ENCODE data around the gene GNAZ. TPM values are rescaled to one million over a fixed set of nuclear protein-coding genes. Genes with fewer than 3 reads are reported as not detected.

Gene GNAZ
- total RNA-seq, 1 experiment from 2014 or later: 5.0 TPM

DNA sequence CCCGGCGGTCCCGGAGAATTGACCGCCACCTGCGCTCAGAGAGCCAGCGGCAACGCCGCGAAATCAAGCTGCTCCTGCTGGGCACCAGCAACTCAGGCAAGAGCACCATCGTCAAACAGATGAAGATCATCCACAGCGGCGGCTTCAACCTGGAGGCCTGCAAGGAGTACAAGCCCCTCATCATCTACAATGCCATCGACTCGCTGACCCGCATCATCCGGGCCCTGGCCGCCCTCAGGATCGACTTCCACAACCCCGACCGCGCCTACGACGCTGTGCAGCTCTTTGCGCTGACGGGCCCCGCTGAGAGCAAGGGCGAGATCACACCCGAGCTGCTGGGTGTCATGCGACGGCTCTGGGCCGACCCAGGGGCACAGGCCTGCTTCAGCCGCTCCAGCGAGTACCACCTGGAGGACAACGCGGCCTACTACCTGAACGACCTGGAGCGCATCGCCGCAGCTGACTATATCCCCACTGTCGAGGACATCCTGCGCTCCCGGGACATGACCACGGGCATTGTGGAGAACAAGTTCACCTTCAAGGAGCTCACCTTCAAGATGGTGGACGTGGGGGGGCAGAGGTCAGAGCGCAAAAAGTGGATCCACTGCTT is 25.5 kb downstream of the GNAZ start:
- Mint-ChIP-seq H3K4me1 (peaks cover 0 to 9% of the 10 kb centered on the region in 2 experiments; a peak in 2 of 4 replicates), H3K4me3 (0 out of 5 replicates have a peak overlapping the region, but pooled peaks of 1 of the 2 experiments have one; percentile 20), H3K27me3 (ENCODE audit: low read depth) (peaks cover 2% of the 10 kb centered on the region), H3K9me3 (no peaks in the 10 kb centered on the region), H3K27ac (peak overlapping the region in 2 of 3 experiments; percentile 40 to 55; a peak in 1 of 7 replicates), H3K36me3 (ENCODE audit: insufficient read depth in 1 of 3, low read depth in 3 of 3) (peaks cover 0 to 13% (median 4%) of the 10 kb centered on the region in 3 experiments; a peak in 3 of 7 replicates)
- Histone ChIP-seq H3K18ac (ENCODE audit: insufficient read length, low read depth, low read length) (no peak overlapping the region), H3K56ac (ENCODE audit: insufficient read length, low read depth, low read length) (no peak overlapping the region), H2BK20ac (ENCODE audit: low read depth, low read length, poor library complexity, severe bottlenecking) (no peak overlapping the region), H3K23ac (ENCODE audit: insufficient read length, low read depth, low read length) (no peak overlapping the region), H3K9ac (ENCODE audit: extremely low read depth, insufficient read length, low read length) (no peak overlapping the region), H3K27me3 (ENCODE audit: insufficient read depth, low read length) (no peaks in the 10 kb centered on the region), H3K9me3 (ENCODE audit: control insufficient read depth, low read depth, low read length) (no peaks in the 10 kb centered on the region), H2BK15ac (ENCODE audit: low read depth, low read length) (no peak overlapping the region), H2BK12ac (ENCODE audit: insufficient read length, low read depth, low read length) (no peak overlapping the region), H3K23me2 (ENCODE audit: insufficient read length, low read depth, low read length, poor library complexity, severe bottlenecking) (no peaks in the 10 kb centered on the region), H2BK5ac (ENCODE audit: insufficient read length, low read length) (no peak overlapping the region), H4K20me1 (ENCODE audit: control insufficient read depth, insufficient read depth, insufficient read length) (peaks cover 3% of the 10 kb centered on the region), H2BK120ac (ENCODE audit: low read depth, low read length, poor library complexity, severe bottlenecking) (no peak overlapping the region), H2AFZ (ENCODE audit: low read length) (no peak overlapping the region), H3K4me1 (ENCODE audit: insufficient read depth, low read length) (no peaks in the 10 kb centered on the region), H3T11ph (ENCODE audit: low read length) (no peak overlapping the region), H3K14ac (ENCODE audit: insufficient read depth, low read length) (no peak overlapping the region), H4K8ac (replicated peaks; ENCODE audit: insufficient read length, low read depth, low read length) (no peak overlapping the region), H3K79me1 (ENCODE audit: insufficient read depth, low read depth, low read length, poor library complexity, severe bottlenecking) (no peaks in the 10 kb centered on the region), H3K27ac (ENCODE audit: insufficient read length, low read depth, low read length) (no peak overlapping the region), H4K91ac (ENCODE audit: insufficient read length, low read depth, low read length) (no peak overlapping the region), H4K5ac (ENCODE audit: insufficient read length, low read depth, low read length) (no peak overlapping the region), H3K4ac (ENCODE audit: low read depth, low read length) (no peak overlapping the region), H3K4me2 (ENCODE audit: insufficient read depth, insufficient read length, low read length) (no peak overlapping the region), H2AK5ac (ENCODE audit: insufficient read length, low read length) (no peak overlapping the region), H3K79me2 (ENCODE audit: insufficient read depth, low read length) (no peaks in the 10 kb centered on the region)
- no CpG with 5 or more reads among the region's 45 CpGs for WGBS (ENCODE audit: extremely low coverage, insufficient read length, low lambda C conversion rate)
- no peak for DNase-seq
- TF ChIP-seq, protein P1, sequence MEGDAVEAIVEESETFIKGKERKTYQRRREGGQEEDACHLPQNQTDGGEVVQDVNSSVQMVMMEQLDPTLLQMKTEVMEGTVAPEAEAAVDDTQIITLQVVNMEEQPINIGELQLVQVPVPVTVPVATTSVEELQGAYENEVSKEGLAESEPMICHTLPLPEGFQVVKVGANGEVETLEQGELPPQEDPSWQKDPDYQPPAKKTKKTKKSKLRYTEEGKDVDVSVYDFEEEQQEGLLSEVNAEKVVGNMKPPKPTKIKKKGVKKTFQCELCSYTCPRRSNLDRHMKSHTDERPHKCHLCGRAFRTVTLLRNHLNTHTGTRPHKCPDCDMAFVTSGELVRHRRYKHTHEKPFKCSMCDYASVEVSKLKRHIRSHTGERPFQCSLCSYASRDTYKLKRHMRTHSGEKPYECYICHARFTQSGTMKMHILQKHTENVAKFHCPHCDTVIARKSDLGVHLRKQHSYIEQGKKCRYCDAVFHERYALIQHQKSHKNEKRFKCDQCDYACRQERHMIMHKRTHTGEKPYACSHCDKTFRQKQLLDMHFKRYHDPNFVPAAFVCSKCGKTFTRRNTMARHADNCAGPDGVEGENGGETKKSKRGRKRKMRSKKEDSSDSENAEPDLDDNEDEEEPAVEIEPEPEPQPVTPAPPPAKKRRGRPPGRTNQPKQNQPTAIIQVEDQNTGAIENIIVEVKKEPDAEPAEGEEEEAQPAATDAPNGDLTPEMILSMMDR (conservative IDR thresholded peaks at IDR 0.05): no peak
